Transverse colon (tissue), 3 donors: ENCODE data around the gene PAQR7.

ENCODE experiments used
- POLR2A ChIP-seq: fragments of 450-650 bp; IDR thresholded peaks from one replicate; pipeline ENCODE4 v1.6.1; 2016; ENCODE audit warnings: antibody characterized with exemption, mild to moderate bottlenecking, moderate library complexity
- TF ChIP-seq, protein P1 (sequence below), 5 experiments: fragments of 200-600 bp in 3 of 5; fragments of 450-650 bp in 2 of 5; sonication (generic) in 3 of 5; IDR thresholded peaks; 1 replicate in 2 of 5; 2 replicates in 3 of 5; pipeline ENCODE4 v1.5.1; 2016 to 2017; ENCODE audit warnings: antibody characterized with exemption in 5 of 5, inconsistent platforms in 3 of 5, mild to moderate bottlenecking in 2 of 5, moderate library complexity in 1 of 5

DNA sequence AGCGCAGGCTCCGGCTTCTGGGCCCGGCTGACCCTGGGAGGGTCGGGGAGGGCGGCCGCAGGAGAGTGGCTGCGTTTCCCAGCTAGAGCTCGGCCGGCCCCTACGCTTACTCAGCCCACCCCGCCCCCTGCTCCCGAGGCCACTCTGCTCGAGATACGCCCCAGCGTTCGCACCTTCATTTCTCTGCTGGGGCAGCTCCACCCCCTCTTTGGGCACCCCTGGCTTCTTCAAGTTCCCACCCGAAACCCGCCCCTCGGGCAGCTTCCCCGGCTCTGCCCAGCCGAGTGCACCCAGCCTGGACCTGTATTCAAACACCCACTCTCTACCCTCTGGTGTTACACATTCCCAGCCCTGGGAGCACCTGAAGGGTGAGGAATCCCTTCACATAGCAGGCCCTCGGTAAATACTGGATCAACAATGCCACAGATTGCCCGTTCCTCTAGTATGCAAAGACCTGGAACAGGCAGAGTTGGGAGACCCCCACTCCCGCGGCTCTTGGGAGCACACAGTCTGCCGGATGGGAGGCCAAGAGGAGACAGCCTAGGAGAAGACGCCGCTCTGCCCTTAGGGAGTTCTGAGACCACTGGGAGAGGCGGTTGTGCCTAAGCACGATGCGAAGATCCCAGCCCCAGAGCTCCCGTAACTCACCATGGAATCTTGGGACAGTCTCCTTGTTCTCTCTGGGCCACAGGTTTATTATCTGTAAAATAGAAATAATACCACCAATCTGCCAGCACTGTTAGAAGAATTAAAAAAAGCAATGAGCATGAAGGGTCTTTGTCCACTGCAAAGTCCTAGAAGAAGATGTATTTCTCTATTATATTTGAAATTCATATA, 566 bp upstream of the PAQR7 start:
- TF ChIP-seq, protein P1, sequence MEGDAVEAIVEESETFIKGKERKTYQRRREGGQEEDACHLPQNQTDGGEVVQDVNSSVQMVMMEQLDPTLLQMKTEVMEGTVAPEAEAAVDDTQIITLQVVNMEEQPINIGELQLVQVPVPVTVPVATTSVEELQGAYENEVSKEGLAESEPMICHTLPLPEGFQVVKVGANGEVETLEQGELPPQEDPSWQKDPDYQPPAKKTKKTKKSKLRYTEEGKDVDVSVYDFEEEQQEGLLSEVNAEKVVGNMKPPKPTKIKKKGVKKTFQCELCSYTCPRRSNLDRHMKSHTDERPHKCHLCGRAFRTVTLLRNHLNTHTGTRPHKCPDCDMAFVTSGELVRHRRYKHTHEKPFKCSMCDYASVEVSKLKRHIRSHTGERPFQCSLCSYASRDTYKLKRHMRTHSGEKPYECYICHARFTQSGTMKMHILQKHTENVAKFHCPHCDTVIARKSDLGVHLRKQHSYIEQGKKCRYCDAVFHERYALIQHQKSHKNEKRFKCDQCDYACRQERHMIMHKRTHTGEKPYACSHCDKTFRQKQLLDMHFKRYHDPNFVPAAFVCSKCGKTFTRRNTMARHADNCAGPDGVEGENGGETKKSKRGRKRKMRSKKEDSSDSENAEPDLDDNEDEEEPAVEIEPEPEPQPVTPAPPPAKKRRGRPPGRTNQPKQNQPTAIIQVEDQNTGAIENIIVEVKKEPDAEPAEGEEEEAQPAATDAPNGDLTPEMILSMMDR (IDR thresholded peaks at IDR 0.05) = no peak
- TF ChIP-seq POLR2A = no peak
